A549 (cell line): ENCODE measurements around the gene TSSK6. TPM values are rescaled to one million over a fixed set of nuclear protein-coding genes. Genes with fewer than 3 reads are reported as not detected.

Experiments used
- ATAC-seq, 2 experiments: fragments of 200-7000 bp in 1 of 2; fragments of >200 bp in 1 of 2; cut with Nextera tagmentation in 1 of 2; cut with Tn5 transposase in 1 of 2; 3 replicates each; pipeline versions ENCODE4 v1.8.0 to v1.9.1; 2018 to 2020; ENCODE audit warnings: mild to moderate bottlenecking in 1 of 2, moderate library complexity in 1 of 2
- CTCF ChIA-PET: fragments of 300-600 bp; sonication (Branson Sonifier 250); formaldehyde crosslinking; extraction: SDS; loops from one replicate; lab custom pipeline; 2021; ENCODE audit warnings: antibody characterized with exemption, inconsistent platforms; lab: Yijun Ruan, JAX
- POLR2A ChIA-PET: fragments of 350-600 bp; formaldehyde crosslinking; extraction: SDS; loops from one replicate; lab custom pipeline; 2021; ENCODE audit warnings: antibody characterized with exemption, inconsistent platforms; lab: Yijun Ruan, JAX
- DNase-seq, 2 experiments: peaks; one replicate each; pipeline versions ENCODE4 v3.0.0 to v3.0.0-alpha.2; 2011 to 2016; ENCODE audit warnings: low read depth in 1 of 2, low spot score in 1 of 2
- FAIRE-seq: peaks from 2 replicates; lab custom pipeline; 2011; peaks lifted over from hg19 to GRCh38; lab: Jason Lieb, UNC
- H3K27ac ChIP-seq, 2 experiments: fragments of >200 bp; sonication (Bioruptor Twin); formaldehyde crosslinking; 3 replicates each; pipeline ENCODE4 v1.5.1; 2016 to 2017
- H3K4me1 ChIP-seq: fragments of >200 bp; sonication (Bioruptor Twin); formaldehyde crosslinking; 3 replicates; pipeline ENCODE4 v1.6.1; 2016
- H3K4me2 ChIP-seq: fragments of >200 bp; sonication (Bioruptor Twin); formaldehyde crosslinking; 3 replicates; pipeline ENCODE4 v1.6.1; 2016
- H3K4me3 ChIP-seq: fragments of >200 bp; sonication (Bioruptor Twin); formaldehyde crosslinking; 3 replicates; pipeline ENCODE4 v1.5.1; 2016
- H3K9me3 ChIP-seq: fragments of >200 bp; sonication (Bioruptor Twin); formaldehyde crosslinking; 3 replicates; pipeline ENCODE4 v1.6.1; 2016
- CBX2 ChIP-seq: fragments of 200-600 bp; sonication (generic); IDR thresholded peaks from 2 replicates; pipeline ENCODE4 v1.6.1; 2016; ENCODE audit warnings: low read depth, mild to moderate bottlenecking, borderline replicate concordance
- CBX8 ChIP-seq: fragments of 200-600 bp; sonication (generic); IDR thresholded peaks from 2 replicates; pipeline ENCODE4 v1.6.1; 2016
- CHD2 ChIP-seq: fragments of 150-350 bp; IDR thresholded peaks from 2 replicates; pipeline ENCODE4 v1.6.1; 2014; ENCODE audit warnings: low read length; ENCODE audit not compliant: partially characterized antibody
- CTCF ChIP-seq: fragments of >200 bp; sonication (Bioruptor Twin); formaldehyde crosslinking; IDR thresholded peaks from 3 replicates; pipeline ENCODE4 v1.5.1; 2016
- EP300 ChIP-seq, 2 experiments: fragments of >200 bp; sonication (Bioruptor Twin); formaldehyde crosslinking; IDR thresholded peaks; 2 replicates in 1 of 2; 3 replicates in 1 of 2; pipeline ENCODE4 v1.6.1; 2016 to 2017
- HDAC2 ChIP-seq: fragments of 200-600 bp; sonication (generic); IDR thresholded peaks from 2 replicates; pipeline ENCODE4 v1.6.1; 2016
- HOXB5 ChIP-seq: fragments of 250-450 bp; sonication (Bioruptor Pico); IDR thresholded peaks from 2 replicates; pipeline ENCODE4 v1.5.0; 2020; ENCODE audit warnings: mild to moderate bottlenecking, moderate library complexity
- MAX ChIP-seq: IDR thresholded peaks from 2 replicates; pipeline ENCODE4 v1.6.1; 2012
- MAZ ChIP-seq: fragments of 150-350 bp; IDR thresholded peaks from 2 replicates; pipeline ENCODE4 v1.6.1; 2014; ENCODE audit warnings: antibody characterized with exemption, low read depth, low read length, borderline replicate concordance
- MYC ChIP-seq: IDR thresholded peaks from 2 replicates; pipeline ENCODE4 v1.6.1; 2012; ENCODE audit warnings: mild to moderate bottlenecking, inconsistent platforms, low read length, improper control_type of control experiment, borderline replicate concordance
- NR3C1 ChIP-seq: fragments of >200 bp; sonication (Bioruptor Twin); formaldehyde crosslinking; IDR thresholded peaks from 3 replicates; pipeline ENCODE4 v1.6.1; 2017
- REST ChIP-seq: fragments of 200-600 bp; sonication (generic); IDR thresholded peaks from 2 replicates; pipeline ENCODE4 v1.6.1; 2016; ENCODE audit warnings: antibody characterized with exemption, mild to moderate bottlenecking, moderate library complexity
- RFX5 ChIP-seq: fragments of 450-650 bp; IDR thresholded peaks from 2 replicates; pipeline ENCODE4 v1.7.1; 2014; ENCODE audit warnings: antibody characterized with exemption, mild to moderate bottlenecking, moderate library complexity
- USF2 ChIP-seq: fragments of 450-650 bp; IDR thresholded peaks from 2 replicates; pipeline ENCODE4 v1.6.1; 2014; ENCODE audit warnings: antibody characterized with exemption
- ZFP36 ChIP-seq: fragments of 450-650 bp; IDR thresholded peaks from 2 replicates; pipeline ENCODE4 v1.6.1; 2014; ENCODE audit warnings: borderline replicate concordance; ENCODE audit not compliant: partially characterized antibody
- WGBS: methylation state at CpG from one replicate; pipeline ENCODE4 v1.1.6; 2017; ENCODE audit errors: missing lambda C conversion rate; 5-methylcytosine and 5-hydroxymethylcytosine counted together
- polyA plus RNA-seq, 4 experiments: library from polyadenylated mRNA; depleted of rRNA in 3 of 4; stranded (reverse); fragments of >200 nt; fragmentation: RNase III in 1 of 4; extraction: RNeasy Plus Mini Kit Qiagen cat#74134 plus additional on column Dnase treatment in 1 of 4; gene quantifications; 2 replicates in 3 of 4; 3 replicates in 1 of 4; pipeline ENCODE4 v1.2.3, GENCODE V29; 2011 to 2017

Gene TSSK6
- polyA plus RNA-seq, 2 of the 4 experiments (the other 2 are of a cell fraction): 1.4 to 1.8 TPM

- Histone ChIP-seq H3K27ac (no peak overlapping the region), H3K4me2 (no peak overlapping the region), H3K9me3 (no peaks in the 10 kb centered on the region), H3K4me3 (no peak overlapping the region), H3K4me1 (no peaks in the 10 kb centered on the region)
- DNase-seq: no peak
- CTCF ChIA-PET: interaction anchor here (0.7 to 12.3 kb wide), 17 partner anchors 8 to 90 kb away, joined by 3 to 79 read pairs (median 4); partner anchors contain the start of genes GMIP and YJEFN3
- POLR2A ChIA-PET: no interaction called here
- no peak for TF ChIP-seq REST
- WGBS: 88% methylated on average over 10 of the region's 10 CpGs
- FAIRE-seq: no peak
- ATAC-seq: no peak
These were observed 38.3 kb upstream of the TSSK6 start for GRCh38 chr19:19553670-19554069.

DNA sequence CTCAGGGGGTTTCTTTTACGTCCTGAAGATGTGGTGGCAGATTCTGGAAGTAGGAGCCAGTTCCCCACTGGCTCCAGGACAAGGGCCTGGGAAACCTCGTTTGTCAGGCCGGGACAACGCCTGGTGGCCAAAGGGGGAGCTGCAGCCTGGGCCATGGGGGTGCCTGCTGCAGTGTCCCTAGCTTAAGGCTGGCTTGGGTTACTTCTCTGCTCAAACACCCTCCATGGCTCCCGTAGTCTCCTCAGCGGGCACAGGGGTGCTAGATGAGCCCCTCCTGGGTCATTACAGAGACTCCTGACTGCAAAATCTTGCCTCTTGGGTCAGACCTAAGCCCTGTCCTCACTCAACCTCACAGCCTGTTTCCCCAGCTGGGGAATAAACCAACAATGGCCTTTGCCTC is 37.5 kb upstream of the TSSK6 start:
- no peak for TF ChIP-seq MAZ
- peak; percentile 66 for TF ChIP-seq ZFP36
- ATAC-seq: peak; percentile 81 to 88
- CTCF ChIA-PET: interaction anchor here (0.7 to 12.3 kb wide), 9 partner anchors 16 to 91 kb away, joined by 3 to 79 read pairs (median 6); partner anchors contain the start of genes GMIP and YJEFN3
- POLR2A ChIA-PET: no interaction called here
- Histone ChIP-seq H3K4me3 (no peak overlapping the region), H3K4me1 (no peaks in the 10 kb centered on the region), H3K9me3 (no peaks in the 10 kb centered on the region), H3K4me2 (no peak overlapping the region), H3K27ac (no peak overlapping the region)
- 7% methylated on average over 2 of the region's 6 CpGs for WGBS
- DNase-seq: peak; percentile 47 to 58
- no peak for FAIRE-seq

DNA sequence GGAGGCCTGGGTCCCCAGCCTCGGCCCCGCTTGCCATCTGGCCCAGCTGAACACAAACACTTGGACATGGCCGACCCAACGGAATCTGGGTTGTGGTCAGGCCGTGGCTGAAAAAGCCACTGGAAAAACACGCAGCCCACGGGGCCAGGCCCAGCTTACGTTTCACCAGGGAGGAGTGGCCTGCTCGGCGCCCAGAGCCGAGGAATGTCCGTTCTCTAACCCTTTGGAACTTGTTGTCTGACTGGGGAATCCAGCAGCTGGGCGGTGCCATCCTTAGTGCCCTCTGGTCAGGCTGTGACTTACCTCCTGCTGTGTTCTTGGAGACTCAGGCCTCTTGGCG is 36.5 kb upstream of the TSSK6 start:
- ATAC-seq (no peak; a peak in 1 of 6 replicates), DNase-seq (no peak), FAIRE-seq (no peak)
- H3K4me3 ChIP-seq: no peak overlapping the region
- no peak for TF ChIP-seq MAX
- TF ChIP-seq CBX8: no peak
- TF ChIP-seq NR3C1: no peak
- TF ChIP-seq CHD2: no peak
- TF ChIP-seq RFX5: no peak
- no peak for TF ChIP-seq HDAC2
- TF ChIP-seq HOXB5 (CRISPR knock-in tag): no peak
- TF ChIP-seq CBX2: no peak
- TF ChIP-seq MYC: no peak
- TF ChIP-seq EP300 (IDR thresholded peaks at IDR 0.05): no peak
- no peak for TF ChIP-seq USF2
- TF ChIP-seq CTCF: no peak
- POLR2A ChIA-PET: no interaction called here
- no peak overlapping the region for H3K4me2 ChIP-seq
- WGBS: no CpG with 5 or more reads among the region's 14 CpGs
- H3K4me1 ChIP-seq: no peaks in the 10 kb centered on the region
- no peaks in the 10 kb centered on the region for H3K9me3 ChIP-seq
- CTCF ChIA-PET: interaction anchor here (0.5 to 12.3 kb wide), 8 partner anchors 9 to 1177 kb away, joined by 3 to 79 read pairs (median 4); partner anchors contain the start of genes GMIP and YJEFN3
- no peak overlapping the region for H3K27ac ChIP-seq
